Measurements from ENCODE around the gene LRCH4.

- no peak for TF ChIP-seq CTCF (IDR thresholded peaks at IDR 0.05)
- no peak for TF ChIP-seq EP300 (IDR thresholded peaks at IDR 0.05; ENCODE audit: low read depth)
Observed at GRCh38 chr7:100555701-100556100, 30.2 kb downstream of the LRCH4 start.

All from transverse colon (tissue), 3 donors.